ENCODE measurements around the gene P2RX4.

DNA sequence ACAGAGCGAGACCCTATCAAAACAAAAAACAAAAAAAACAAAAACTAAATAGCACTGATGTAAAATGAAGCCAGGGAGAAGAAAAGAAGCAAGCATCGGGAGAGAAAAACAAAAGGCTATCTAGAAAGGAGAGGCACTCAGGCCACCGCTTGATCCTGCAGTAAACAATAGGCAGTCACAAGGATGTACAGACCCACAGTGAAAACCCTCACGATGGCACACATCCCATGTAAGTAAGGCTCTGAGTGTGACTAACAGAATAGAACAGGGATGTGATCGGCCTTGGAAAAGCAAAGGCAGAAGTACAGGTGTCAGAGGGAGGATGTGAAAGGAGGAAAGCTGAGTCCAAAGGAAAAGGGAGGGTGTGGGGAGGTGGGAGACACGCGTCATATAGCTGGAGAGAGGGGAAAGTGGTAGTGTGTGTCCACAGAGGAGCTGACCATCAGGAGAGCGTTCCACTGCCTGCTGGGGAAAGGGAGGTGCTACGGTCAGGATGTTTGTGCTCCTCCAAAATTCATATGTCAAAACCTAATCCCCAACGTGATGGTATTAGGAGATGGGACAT lies 55.1 kb downstream of the P2RX4 start:
- no peak for TF ChIP-seq CTCF (IDR thresholded peaks at IDR 0.05; ENCODE audit: insufficient read depth, low read length, poor library complexity, severe bottlenecking)
- TF ChIP-seq EZH2phosphoT487 (conservative IDR thresholded peaks at IDR 0.05; ENCODE audit: low read length), result no peak
